Osteoblast (primary cell): ENCODE results near the gene SRD5A1. TPM values are rescaled to one million over a fixed set of nuclear protein-coding genes. Genes with fewer than 3 reads are reported as not detected.

ENCODE experiments used
- DNase-seq: peaks from one replicate; pipeline ENCODE4 v3.0.0; 2011; ENCODE audit warnings: low spot score, mixed read lengths; ENCODE audit not compliant: insufficient read length; ENCODE audit errors: missing footprints
- H2AFZ ChIP-seq: 2 replicates; pipeline ENCODE4 v1.6.0; 2011; ENCODE audit warnings: mild to moderate bottlenecking, low read length
- H3K27ac ChIP-seq: 2 replicates; pipeline ENCODE4 v1.5.1; 2011; ENCODE audit warnings: mild to moderate bottlenecking, low read depth, low read length, moderate library complexity
- H3K27me3 ChIP-seq: 2 replicates; pipeline ENCODE4 v1.6.0; 2012; ENCODE audit warnings: mild to moderate bottlenecking, control low read depth, inconsistent platforms, low read length, moderate library complexity; ENCODE audit not compliant: insufficient read depth
- H3K36me3 ChIP-seq: 2 replicates; pipeline ENCODE4 v1.5.1; 2011; ENCODE audit warnings: mild to moderate bottlenecking, low read length, control low read depth, moderate library complexity; ENCODE audit not compliant: insufficient read depth
- H3K4me1 ChIP-seq: 2 replicates; pipeline ENCODE4 v1.5.1; 2011; ENCODE audit warnings: mild to moderate bottlenecking, low read length, control low read depth, moderate library complexity; ENCODE audit not compliant: insufficient read depth
- H3K4me2 ChIP-seq: 2 replicates; pipeline ENCODE4 v1.6.0; 2011; ENCODE audit warnings: mild to moderate bottlenecking, low read length; ENCODE audit not compliant: insufficient read depth
- H3K4me3 ChIP-seq: fragments of 200-600 bp; sonication (generic); 3 replicates; pipeline ENCODE4 v1.5.1; 2012; ENCODE audit warnings: mild to moderate bottlenecking, low read length, inconsistent platforms; ENCODE audit not compliant: insufficient read depth
- H3K79me2 ChIP-seq: 2 replicates; pipeline ENCODE4 v1.6.0; 2012; ENCODE audit warnings: mild to moderate bottlenecking, low read length, control low read depth, inconsistent platforms; ENCODE audit not compliant: insufficient read depth
- H3K9me3 ChIP-seq: 2 replicates; pipeline ENCODE4 v1.5.1; 2011; ENCODE audit warnings: low read depth, low read length, control low read depth
- H4K20me1 ChIP-seq: 2 replicates; pipeline ENCODE4 v1.6.0; 2012; ENCODE audit warnings: mild to moderate bottlenecking, low read length, control low read depth; ENCODE audit not compliant: insufficient read depth
- total RNA-seq: library from RNA; depleted of rRNA; stranded (reverse); fragments of >200 nt; gene quantifications from 2 replicates; pipeline ENCODE4 v1.2.3, GENCODE V29; 2012
- TF ChIP-seq, protein P1 (sequence below): IDR thresholded peaks from 2 replicates; pipeline ENCODE4 v1.5.1; 2011; ENCODE audit warnings: mild to moderate bottlenecking, low read depth, low read length, moderate library complexity; ENCODE audit errors: extremely low read depth

SRD5A1 gene
- total RNA-seq, 1 donor: 9.4 TPM

DNA sequence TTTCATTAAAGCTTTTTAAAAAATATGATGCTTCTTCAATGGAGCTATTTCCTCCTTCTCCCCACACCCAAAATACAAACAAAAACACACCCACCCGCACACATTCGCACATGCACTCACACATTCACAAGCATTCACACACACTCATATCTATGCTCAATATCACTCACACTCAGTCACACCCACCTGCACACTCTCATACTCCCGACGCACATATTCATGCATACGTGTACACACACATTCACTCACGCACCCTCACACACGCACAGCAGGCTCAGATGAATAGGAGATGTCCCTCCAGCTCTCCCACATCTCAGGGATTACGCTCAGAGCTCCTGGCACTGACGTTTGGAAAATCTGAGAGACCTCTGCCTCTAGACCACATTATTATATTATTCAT lies 54.3 kb downstream of the SRD5A1 start:
- H2AFZ ChIP-seq: peak overlapping the region; percentile 84
- H3K4me1 ChIP-seq: no peaks in the 10 kb centered on the region
- no peak for DNase-seq
- H3K79me2 ChIP-seq: no peaks in the 10 kb centered on the region
- no peaks in the 10 kb centered on the region for H4K20me1 ChIP-seq
- H3K27me3 ChIP-seq: no peaks in the 10 kb centered on the region
- peak overlapping the region; percentile 61 for H3K4me3 ChIP-seq
- TF ChIP-seq, protein P1, sequence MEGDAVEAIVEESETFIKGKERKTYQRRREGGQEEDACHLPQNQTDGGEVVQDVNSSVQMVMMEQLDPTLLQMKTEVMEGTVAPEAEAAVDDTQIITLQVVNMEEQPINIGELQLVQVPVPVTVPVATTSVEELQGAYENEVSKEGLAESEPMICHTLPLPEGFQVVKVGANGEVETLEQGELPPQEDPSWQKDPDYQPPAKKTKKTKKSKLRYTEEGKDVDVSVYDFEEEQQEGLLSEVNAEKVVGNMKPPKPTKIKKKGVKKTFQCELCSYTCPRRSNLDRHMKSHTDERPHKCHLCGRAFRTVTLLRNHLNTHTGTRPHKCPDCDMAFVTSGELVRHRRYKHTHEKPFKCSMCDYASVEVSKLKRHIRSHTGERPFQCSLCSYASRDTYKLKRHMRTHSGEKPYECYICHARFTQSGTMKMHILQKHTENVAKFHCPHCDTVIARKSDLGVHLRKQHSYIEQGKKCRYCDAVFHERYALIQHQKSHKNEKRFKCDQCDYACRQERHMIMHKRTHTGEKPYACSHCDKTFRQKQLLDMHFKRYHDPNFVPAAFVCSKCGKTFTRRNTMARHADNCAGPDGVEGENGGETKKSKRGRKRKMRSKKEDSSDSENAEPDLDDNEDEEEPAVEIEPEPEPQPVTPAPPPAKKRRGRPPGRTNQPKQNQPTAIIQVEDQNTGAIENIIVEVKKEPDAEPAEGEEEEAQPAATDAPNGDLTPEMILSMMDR: no peak
- H3K9me3 ChIP-seq: no peaks in the 10 kb centered on the region
- no peaks in the 10 kb centered on the region for H3K36me3 ChIP-seq
- peak overlapping the region; percentile 82 for H3K4me2 ChIP-seq
- no peak overlapping the region for H3K27ac ChIP-seq

DNA sequence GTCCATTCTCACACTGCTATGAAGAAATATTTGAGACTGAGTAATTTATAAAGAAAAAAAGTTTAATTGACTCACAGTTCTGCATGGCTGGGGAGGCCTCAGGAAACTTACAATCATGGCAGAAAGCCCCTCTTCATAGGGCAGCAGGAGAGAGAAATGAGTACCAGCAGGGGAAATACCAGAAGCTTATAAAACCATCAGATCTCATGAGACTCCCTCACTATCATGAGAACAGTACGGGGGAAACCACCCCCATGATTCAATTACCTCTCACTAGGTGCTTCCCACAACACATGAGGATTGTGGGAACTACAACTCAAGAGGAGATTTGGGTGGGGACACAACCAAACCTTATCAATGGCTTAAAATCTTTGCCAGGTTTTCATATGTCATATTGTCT lies 59.7 kb downstream of the SRD5A1 start:
- no peak overlapping the region for H3K4me2 ChIP-seq
- no peaks in the 10 kb centered on the region for H4K20me1 ChIP-seq
- H3K79me2 ChIP-seq: no peaks in the 10 kb centered on the region
- TF ChIP-seq, protein P1: no peak
- DNase-seq: no peak
- no peak overlapping the region for H3K4me3 ChIP-seq
- no peaks in the 10 kb centered on the region for H3K36me3 ChIP-seq
- H3K27ac ChIP-seq: no peak overlapping the region
- no peaks in the 10 kb centered on the region for H3K4me1 ChIP-seq
- H3K27me3 ChIP-seq: no peaks in the 10 kb centered on the region
- H2AFZ ChIP-seq: no peak overlapping the region
- H3K9me3 ChIP-seq: no peaks in the 10 kb centered on the region

DNA sequence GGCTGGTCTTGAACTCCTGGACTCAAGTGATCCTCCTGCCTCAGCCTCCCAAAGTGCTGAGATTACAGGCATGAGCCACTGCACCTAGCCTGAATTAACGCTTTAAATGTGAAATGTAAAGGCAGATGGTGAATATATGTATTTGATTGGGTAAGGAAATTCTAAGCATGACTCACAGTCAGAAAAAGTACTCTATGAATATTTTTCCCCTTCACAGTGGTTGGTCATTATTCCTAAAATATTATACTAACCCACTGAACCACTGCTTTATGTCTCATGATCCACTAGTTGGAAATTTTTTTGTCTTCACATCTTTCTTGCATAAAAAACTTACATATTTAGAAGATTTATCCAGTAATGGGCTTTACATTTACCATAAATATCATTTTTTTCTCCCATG lies 65.5 kb downstream of the SRD5A1 start:
- no peaks in the 10 kb centered on the region for H3K79me2 ChIP-seq
- no peaks in the 10 kb centered on the region for H3K9me3 ChIP-seq
- no peak overlapping the region for H2AFZ ChIP-seq
- peaks cover 3% of the 10 kb centered on the region for H3K4me1 ChIP-seq
- TF ChIP-seq, protein P1: no peak
- no peak overlapping the region for H3K27ac ChIP-seq
- no peak overlapping the region for H3K4me2 ChIP-seq
- H4K20me1 ChIP-seq: no peaks in the 10 kb centered on the region
- H3K27me3 ChIP-seq: peaks cover 17% of the 10 kb centered on the region
- no peak overlapping the region for H3K4me3 ChIP-seq
- DNase-seq: no peak
- no peaks in the 10 kb centered on the region for H3K36me3 ChIP-seq

DNA sequence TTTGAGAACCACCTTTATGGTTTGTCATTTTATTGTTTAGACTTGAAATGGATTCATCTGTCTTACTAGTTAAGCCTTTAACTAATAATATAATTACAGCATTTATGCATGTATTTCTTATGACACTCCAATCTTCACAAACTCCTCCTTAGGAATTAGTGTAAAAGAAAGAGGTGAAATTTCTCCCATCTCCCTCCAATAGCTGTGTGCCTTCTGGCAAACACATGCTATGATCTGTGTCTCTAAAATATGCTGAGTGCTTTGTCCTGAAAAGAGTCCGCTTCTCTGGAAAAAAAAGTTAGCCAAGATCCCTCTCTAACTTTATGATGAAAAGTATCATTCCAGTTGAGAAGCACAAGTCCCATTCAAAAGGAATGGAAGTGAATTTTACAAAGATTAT lies 66.1 kb downstream of the SRD5A1 start:
- TF ChIP-seq, protein P1: no peak
- Histone ChIP-seq H4K20me1 (no peaks in the 10 kb centered on the region), H3K4me2 (no peak overlapping the region), H2AFZ (no peak overlapping the region), H3K79me2 (no peaks in the 10 kb centered on the region), H3K27ac (no peak overlapping the region), H3K27me3 (peaks cover 17% of the 10 kb centered on the region), H3K9me3 (no peaks in the 10 kb centered on the region), H3K4me1 (peaks cover 10% of the 10 kb centered on the region), H3K4me3 (no peak overlapping the region), H3K36me3 (no peaks in the 10 kb centered on the region)
- no peak for DNase-seq
